ENCODE data around the gene CLEC11A.
A peak's percentile ranks its signal among the peaks of the same experiment; 100 is the strongest.

The CLEC11A gene

DNA sequence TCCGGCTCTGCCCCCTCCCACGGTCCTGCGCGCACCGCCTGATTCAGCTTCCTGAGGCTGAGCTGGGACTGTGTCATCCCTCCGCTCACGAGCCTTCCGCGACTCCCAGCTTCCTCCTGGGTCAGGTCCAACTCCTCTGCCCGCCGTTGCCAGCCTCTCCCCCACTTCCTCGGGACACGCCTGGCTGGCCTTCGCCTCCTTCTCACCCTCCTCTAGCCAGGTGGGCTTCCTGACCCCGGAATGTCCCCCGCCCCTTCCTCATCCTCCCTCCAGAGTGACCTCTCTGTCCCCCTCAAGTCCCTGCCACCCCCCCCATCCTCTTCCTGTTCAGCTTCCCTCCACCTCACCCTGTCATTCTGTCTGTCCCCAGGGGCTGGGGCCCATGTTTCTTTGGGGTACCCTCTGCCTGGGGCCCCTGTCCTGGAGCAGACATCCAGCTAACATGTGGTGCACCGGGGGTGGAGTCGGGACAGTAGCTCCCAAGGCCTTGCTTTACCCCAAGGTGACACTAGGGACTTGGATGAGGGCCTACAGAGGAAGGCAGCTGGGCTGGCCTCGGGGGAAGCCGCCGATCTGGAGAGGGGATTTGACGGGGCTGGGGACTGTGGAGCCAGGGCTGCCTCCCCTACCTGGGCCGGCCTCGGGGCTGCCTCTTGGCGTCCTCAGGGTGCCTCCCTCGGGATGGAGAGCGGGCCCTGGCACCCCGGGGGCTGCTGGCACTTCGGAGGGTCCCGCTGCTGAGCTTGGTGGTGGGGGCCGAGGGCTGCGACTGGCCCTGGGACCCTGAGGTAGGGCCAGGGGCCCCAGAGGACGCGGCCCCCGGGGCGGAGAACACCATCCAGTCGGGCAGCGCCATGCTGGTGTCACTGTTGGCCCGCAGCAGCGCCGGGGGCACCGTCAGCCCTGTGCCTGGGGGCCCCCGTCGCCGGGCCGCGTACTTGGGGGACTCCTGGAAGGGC lies 20.0 kb upstream of the CLEC11A start:
- H3K4me3 ChIP-seq (ENCODE audit: low read depth, low read length): no peak overlapping the region
- DNase-seq (ENCODE audit: low read depth): no peak
- no peak for TF ChIP-seq MYC (IDR thresholded peaks at IDR 0.05; ENCODE audit: low read depth, low read length)
- no peak for TF ChIP-seq POLR2A (IDR thresholded peaks at IDR 0.05; ENCODE audit: extremely low read depth, insufficient read length)
- TF ChIP-seq, protein P1, sequence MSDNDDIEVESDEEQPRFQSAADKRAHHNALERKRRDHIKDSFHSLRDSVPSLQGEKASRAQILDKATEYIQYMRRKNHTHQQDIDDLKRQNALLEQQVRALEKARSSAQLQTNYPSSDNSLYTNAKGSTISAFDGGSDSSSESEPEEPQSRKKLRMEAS (IDR thresholded peaks at IDR 0.05; ENCODE audit: low read depth, low read length): no peak
- TF ChIP-seq, protein P2, sequence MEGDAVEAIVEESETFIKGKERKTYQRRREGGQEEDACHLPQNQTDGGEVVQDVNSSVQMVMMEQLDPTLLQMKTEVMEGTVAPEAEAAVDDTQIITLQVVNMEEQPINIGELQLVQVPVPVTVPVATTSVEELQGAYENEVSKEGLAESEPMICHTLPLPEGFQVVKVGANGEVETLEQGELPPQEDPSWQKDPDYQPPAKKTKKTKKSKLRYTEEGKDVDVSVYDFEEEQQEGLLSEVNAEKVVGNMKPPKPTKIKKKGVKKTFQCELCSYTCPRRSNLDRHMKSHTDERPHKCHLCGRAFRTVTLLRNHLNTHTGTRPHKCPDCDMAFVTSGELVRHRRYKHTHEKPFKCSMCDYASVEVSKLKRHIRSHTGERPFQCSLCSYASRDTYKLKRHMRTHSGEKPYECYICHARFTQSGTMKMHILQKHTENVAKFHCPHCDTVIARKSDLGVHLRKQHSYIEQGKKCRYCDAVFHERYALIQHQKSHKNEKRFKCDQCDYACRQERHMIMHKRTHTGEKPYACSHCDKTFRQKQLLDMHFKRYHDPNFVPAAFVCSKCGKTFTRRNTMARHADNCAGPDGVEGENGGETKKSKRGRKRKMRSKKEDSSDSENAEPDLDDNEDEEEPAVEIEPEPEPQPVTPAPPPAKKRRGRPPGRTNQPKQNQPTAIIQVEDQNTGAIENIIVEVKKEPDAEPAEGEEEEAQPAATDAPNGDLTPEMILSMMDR (IDR thresholded peaks at IDR 0.05; ENCODE audit: low read depth, low read length): no peak

DNA sequence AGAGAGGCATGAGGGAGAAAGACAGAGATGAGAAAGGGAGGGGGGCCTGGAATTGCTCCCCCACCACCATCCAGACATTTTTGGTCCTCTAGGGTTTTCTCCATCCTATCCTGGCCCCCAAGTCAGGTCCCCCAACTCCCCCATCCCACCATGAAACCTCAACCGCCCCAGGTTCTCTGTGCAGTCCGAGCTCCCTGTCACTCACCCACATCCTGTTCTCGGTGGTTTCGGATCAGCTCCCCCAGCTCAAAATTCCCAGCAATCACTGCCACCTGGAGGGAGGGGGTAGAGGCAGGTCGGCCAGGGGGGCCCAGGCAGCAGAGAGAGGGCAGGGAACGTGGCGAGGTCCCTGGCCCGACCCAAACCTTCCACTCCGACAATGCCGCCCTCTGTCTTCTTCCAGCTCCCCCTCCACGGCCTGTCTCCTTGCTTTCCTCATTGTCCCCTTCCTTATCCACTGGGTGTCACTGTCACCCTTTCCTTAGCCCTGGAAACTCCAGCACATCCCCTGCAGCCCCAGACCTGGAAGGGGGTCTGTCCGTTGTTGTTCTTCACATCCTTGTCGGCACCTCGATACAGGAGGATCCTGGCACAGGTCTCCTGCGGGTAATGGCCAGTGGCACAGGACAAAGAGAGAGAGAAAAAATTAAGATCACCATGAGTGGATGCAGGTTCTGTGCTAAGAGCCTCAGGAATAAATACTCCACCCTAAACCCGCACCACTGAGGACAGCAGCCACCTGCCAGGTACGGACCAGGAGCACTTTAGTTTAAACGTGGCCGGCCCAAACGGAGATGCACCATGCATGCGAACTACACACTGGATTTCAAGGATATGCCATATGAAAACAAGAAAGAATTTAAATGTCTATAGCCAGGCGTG lies 19.0 kb upstream of the CLEC11A start:
- no peak overlapping the region for H3K4me3 ChIP-seq (ENCODE audit: low read depth, low read length)
- DNase-seq (ENCODE audit: low read depth): peak; percentile 30
- TF ChIP-seq, protein P1 (IDR thresholded peaks at IDR 0.05; ENCODE audit: low read depth, low read length): no peak
- TF ChIP-seq POLR2A (IDR thresholded peaks at IDR 0.05; ENCODE audit: extremely low read depth, insufficient read length): no peak
- no peak for TF ChIP-seq MYC (IDR thresholded peaks at IDR 0.05; ENCODE audit: low read depth, low read length)
- TF ChIP-seq, protein P2 (IDR thresholded peaks at IDR 0.05; ENCODE audit: low read depth, low read length): no peak

DNA sequence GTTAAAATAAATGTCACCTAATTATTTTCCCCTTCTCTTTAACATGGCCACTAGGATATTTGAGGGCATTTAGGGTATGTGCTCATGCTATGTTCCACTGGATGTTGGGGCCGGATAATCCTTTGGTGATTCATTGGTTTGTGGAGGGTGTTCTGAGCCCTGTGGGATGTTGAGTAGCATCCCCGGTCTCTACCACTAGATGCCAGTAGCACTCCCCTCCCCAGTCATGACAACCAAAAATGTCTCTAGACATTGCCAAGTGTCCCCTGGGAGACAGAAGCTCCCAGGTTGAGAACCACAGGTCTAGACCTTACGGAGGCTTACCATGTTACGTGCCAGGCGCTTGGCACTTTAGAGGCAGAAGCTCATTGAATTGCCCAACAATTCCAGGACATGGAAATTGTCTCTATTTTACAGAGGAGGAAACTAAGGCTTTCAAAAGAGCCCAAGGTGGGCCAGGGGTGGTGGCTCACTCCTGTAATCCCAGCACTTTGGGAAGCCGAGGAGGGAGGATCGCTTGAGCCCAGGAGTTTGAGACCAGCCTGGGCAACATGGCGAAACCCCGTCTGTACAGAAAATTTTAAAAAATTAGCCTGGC lies 17.6 kb upstream of the CLEC11A start:
- no peak overlapping the region for H3K4me3 ChIP-seq (ENCODE audit: low read depth, low read length)
- TF ChIP-seq, protein P1 (IDR thresholded peaks at IDR 0.05; ENCODE audit: low read depth, low read length): no peak
- TF ChIP-seq, protein P2 (IDR thresholded peaks at IDR 0.05; ENCODE audit: low read depth, low read length): peak; percentile 89
- DNase-seq (ENCODE audit: low read depth): peak; percentile 87

DNA sequence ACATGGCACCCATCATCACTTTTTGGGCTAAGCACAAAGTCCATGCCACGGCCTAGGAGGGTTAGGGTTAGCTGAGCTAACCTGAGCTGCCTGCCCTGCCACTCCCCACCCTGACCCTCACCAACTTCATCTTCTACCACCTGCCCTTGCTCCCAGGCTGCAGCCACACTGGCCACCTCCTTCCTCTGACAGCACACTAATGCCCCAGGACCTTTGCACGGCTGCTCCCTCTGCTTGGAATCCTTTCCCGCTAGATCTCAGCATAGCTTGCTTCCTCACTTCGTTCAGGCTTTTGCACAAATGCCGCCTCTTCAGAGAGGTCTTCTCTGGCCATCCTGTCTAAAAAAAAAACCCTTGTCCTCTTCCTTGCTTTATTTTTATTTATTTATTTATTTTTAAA lies 16.8 kb upstream of the CLEC11A start:
- DNase-seq (ENCODE audit: low read depth): no peak
- TF ChIP-seq MYC (IDR thresholded peaks at IDR 0.05; ENCODE audit: low read depth, low read length): no peak
- TF ChIP-seq, protein P2 (IDR thresholded peaks at IDR 0.05; ENCODE audit: low read depth, low read length): no peak
- TF ChIP-seq POLR2A (IDR thresholded peaks at IDR 0.05; ENCODE audit: extremely low read depth, insufficient read length): no peak
- TF ChIP-seq, protein P1 (IDR thresholded peaks at IDR 0.05; ENCODE audit: low read depth, low read length): no peak

DNA sequence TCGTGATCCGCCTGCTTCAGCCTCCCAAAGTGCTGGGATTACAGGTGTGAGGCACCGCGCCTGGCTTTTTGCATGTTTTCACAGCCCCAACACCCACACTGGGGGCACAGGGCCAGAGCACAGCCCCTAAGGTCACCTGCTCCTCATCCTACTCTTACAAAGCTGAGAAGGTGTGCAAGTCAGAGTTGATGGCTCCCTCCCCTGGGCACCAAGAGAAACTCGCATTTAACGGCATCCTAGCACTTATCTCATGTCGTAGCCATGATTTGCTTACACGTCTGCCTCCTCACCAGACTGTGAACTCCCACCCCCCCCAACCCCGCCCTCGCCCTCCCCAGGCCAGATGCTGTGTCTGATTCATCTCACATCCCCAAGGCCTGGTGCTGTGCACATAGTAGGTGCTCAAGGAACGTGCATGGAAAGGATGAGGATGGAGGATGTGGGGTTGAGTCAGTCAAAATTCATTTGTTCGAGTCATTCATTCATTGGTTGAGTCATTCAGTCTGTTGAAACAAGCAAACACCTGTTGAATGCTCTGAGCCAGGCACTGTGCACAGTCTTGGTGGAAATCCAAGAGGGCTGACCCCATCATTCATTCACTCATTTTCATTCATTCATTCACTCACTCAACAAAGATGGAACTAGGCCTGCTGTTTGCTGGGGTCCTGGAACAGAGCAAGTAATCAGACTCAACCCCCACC lies 14.8 kb upstream of the CLEC11A start:
- no peak overlapping the region for H3K4me3 ChIP-seq (ENCODE audit: low read depth, low read length)
- TF ChIP-seq, protein P2 (IDR thresholded peaks at IDR 0.05; ENCODE audit: low read depth, low read length): no peak
- TF ChIP-seq MYC (IDR thresholded peaks at IDR 0.05; ENCODE audit: low read depth, low read length): no peak
- TF ChIP-seq, protein P1 (IDR thresholded peaks at IDR 0.05; ENCODE audit: low read depth, low read length): no peak
- TF ChIP-seq POLR2A (IDR thresholded peaks at IDR 0.05; ENCODE audit: extremely low read depth, insufficient read length): no peak
- no peak for DNase-seq (ENCODE audit: low read depth)

More for the DNA sequence above, 16.8 kb upstream of the CLEC11A start:
- H3K4me3 ChIP-seq (ENCODE audit: low read depth, low read length): no peak overlapping the region
